HepG2 (cell line): ENCODE results near the gene DGAT2. TPM values are rescaled to one million over a fixed set of nuclear protein-coding genes. Genes with fewer than 3 reads are reported as not detected.

Source experiments
- ARID3A ChIP-seq: IDR thresholded peaks from 2 replicates; pipeline ENCODE4 v1.6.1; 2012; ENCODE audit warnings: low read depth, low read length, improper control_type of control experiment
- GATAD1 ChIP-seq: IDR thresholded peaks from 2 replicates; pipeline ENCODE4 v1.6.1; 2016; ENCODE audit warnings: missing genetic modification reagents, missing compliant biosample characterization
- HNRNPUL1 ChIP-seq: fragments of 200-400 bp; formaldehyde crosslinking; IDR thresholded peaks from 2 replicates; pipeline ENCODE4 v1.6.1; 2017; ENCODE audit warnings: low read depth, mild to moderate bottlenecking, low read length, moderate library complexity
- REL ChIP-seq: sonication (generic); formaldehyde crosslinking; conservative IDR thresholded peaks from 2 replicates; pipeline ENCODE4 v1.8.0; 2022; ENCODE audit warnings: mild to moderate bottlenecking, missing genetic modification reagents, moderate library complexity
- SAFB2 ChIP-seq: sonication (generic); formaldehyde crosslinking; IDR thresholded peaks from 2 replicates; pipeline ENCODE4 v1.5.1; 2020; ENCODE audit warnings: missing genetic modification reagents, low read depth, mild to moderate bottlenecking, borderline replicate concordance
- SOX6 ChIP-seq, 2 experiments: fragments of 450-650 bp in 1 of 2; sonication (generic) in 1 of 2; formaldehyde crosslinking in 1 of 2; IDR thresholded peaks; 2 replicates each; pipeline versions ENCODE4 v1.4.0 to v1.6.1; 2017 to 2020; ENCODE audit warnings: antibody characterized with exemption in 1 of 2, mild to moderate bottlenecking in 1 of 2, missing genetic modification reagents in 1 of 2
- TAF1 ChIP-seq: sonication (generic); formaldehyde crosslinking; IDR thresholded peaks from 2 replicates; pipeline ENCODE4 v1.4.0; 2020; ENCODE audit warnings: missing genetic modification reagents
- ZNF138 ChIP-seq: sonication (generic); formaldehyde crosslinking; IDR thresholded peaks from 2 replicates; pipeline ENCODE4 v1.5.0; 2020; ENCODE audit warnings: mild to moderate bottlenecking, low read depth, missing genetic modification reagents
- ZNF20 ChIP-seq: sonication (generic); formaldehyde crosslinking; IDR thresholded peaks from 2 replicates; pipeline ENCODE4 v1.4.0; 2020; ENCODE audit warnings: mild to moderate bottlenecking, moderate library complexity, missing genetic modification reagents
- ZNF225 ChIP-seq: sonication (generic); formaldehyde crosslinking; IDR thresholded peaks from 2 replicates; pipeline ENCODE4 v1.4.0; 2020; ENCODE audit warnings: mild to moderate bottlenecking, missing genetic modification reagents
- ZNF562 ChIP-seq: sonication (generic); formaldehyde crosslinking; IDR thresholded peaks from 2 replicates; pipeline ENCODE4 v1.8.0; 2022; ENCODE audit warnings: missing genetic modification reagents, borderline replicate concordance
- ZNF607 ChIP-seq: sonication (generic); formaldehyde crosslinking; IDR thresholded peaks from 2 replicates; pipeline ENCODE4 v1.5.1; 2020; ENCODE audit warnings: missing genetic modification reagents, mild to moderate bottlenecking, borderline replicate concordance
- ZNF615 ChIP-seq: sonication (generic); formaldehyde crosslinking; IDR thresholded peaks from 2 replicates; pipeline ENCODE4 v1.5.0; 2020; ENCODE audit warnings: mild to moderate bottlenecking, missing genetic modification reagents, borderline replicate concordance
- polyA plus RNA-seq, 8 experiments: library from polyadenylated mRNA; depleted of rRNA in 3 of 8; stranded (reverse) in 7 of 8; unstranded in 1 of 8; fragments of >200 nt; fragmentation: Illumina TruSeq in 4 of 8; extraction: Trizol in 4 of 8; gene quantifications; 2 replicates each; pipeline versions ENCODE4 v1.2.1 to v1.2.3, GENCODE V29; 2011 to 2016; ENCODE audit warnings: low read depth in 4 of 8, missing spikeins in 1 of 8, mixed read lengths in 1 of 8; ENCODE audit not compliant: insufficient read depth in 1 of 8
- total RNA-seq, 5 experiments: library from RNA; depleted of rRNA; stranded (reverse); fragments of >200 nt; fragmentation: Illumina TruSeq; extraction: Trizol; gene quantifications; 2 replicates each; pipeline ENCODE4 v1.2.3, GENCODE V29; 2016; ENCODE audit warnings: low read depth in 1 of 5
- TF ChIP-seq, protein P1 (sequence below): IDR thresholded peaks from 2 replicates; pipeline ENCODE4 v1.6.1; 2016; ENCODE audit warnings: missing compliant biosample characterization, missing genetic modification reagents, borderline replicate concordance
- TF ChIP-seq, protein P2 (sequence below): sonication (generic); formaldehyde crosslinking; IDR thresholded peaks from one replicate; pipeline ENCODE4 v1.5.1; 2020; ENCODE audit warnings: mild to moderate bottlenecking, missing genetic modification reagents; ENCODE audit errors: not compliant biosample characterization

Gene DGAT2
- total and polyA plus RNA-seq, 2 of the 13 experiments (the other 11 are each of a cell fraction or from before 2014, with no cell fraction given) = 39.0 to 65.6 TPM

DNA sequence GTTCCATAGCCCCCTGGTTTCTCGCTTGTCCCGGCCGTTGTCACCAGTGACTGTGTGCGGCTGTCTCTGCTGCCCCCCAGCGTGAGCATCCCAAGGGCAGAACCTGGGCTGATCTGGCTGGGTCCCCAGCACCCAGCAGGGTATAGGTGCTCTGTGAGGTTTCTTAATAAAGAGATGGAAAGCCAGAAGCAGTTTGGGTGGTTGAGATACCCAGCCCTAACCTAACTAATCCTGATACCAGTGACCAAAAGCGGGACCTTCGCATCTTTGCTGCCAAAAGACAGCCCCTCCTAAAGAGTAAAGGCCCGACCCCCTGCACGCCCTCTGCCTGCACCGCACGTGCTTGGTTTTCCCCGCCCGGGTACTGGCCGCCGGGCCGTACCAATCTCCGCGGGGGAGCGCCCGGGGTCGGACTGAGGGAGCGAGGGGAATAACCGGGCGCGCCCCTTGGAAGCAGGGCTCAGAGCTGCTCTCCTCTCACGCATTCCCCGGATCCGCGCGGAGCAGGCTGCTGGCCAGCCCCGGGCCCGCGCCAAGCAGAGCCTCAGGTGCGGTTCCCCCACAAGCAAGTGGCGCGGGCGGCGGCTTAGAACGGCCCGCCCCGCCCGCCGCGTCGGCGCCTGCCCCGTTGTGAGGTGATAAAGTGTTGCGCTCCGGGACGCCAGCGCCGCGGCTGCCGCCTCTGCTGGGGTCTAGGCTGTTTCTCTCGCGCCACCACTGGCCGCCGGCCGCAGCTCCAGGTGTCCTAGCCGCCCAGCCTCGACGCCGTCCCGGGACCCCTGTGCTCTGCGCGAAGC is at the start of gene DGAT2 (continued):
- TF ChIP-seq REL (CRISPR knock-in tag) (peak; percentile 87), ZNF607 (CRISPR knock-in tag) (peak; percentile 89), ZNF20 (CRISPR knock-in tag) (no peak), ZNF615 (CRISPR knock-in tag) (peak; percentile 83), GATAD1 (peak; percentile 51; the same call in 1 of the 2 replicates), ARID3A (no peak; the same call in 1 of the 2 replicates), ZNF225 (CRISPR knock-in tag) (no peak), SAFB2 (CRISPR knock-in tag) (peak; percentile 31; the same call in 1 of the 2 replicates), HNRNPUL1 (no peak), ZNF138 (CRISPR knock-in tag) (peak; percentile 66; the same call in 1 of the 2 replicates), TAF1 (peak; percentile 77), ZNF562 (CRISPR knock-in tag) (peak; percentile 79; the same call in 1 of the 2 replicates), SOX6 (IDR thresholded peaks at IDR 0.05) (no peak), SOX6 (CRISPR knock-in tag; IDR thresholded peaks at IDR 0.05) (no peak; the same call in 1 of the 2 replicates)
- TF ChIP-seq, protein P1, sequence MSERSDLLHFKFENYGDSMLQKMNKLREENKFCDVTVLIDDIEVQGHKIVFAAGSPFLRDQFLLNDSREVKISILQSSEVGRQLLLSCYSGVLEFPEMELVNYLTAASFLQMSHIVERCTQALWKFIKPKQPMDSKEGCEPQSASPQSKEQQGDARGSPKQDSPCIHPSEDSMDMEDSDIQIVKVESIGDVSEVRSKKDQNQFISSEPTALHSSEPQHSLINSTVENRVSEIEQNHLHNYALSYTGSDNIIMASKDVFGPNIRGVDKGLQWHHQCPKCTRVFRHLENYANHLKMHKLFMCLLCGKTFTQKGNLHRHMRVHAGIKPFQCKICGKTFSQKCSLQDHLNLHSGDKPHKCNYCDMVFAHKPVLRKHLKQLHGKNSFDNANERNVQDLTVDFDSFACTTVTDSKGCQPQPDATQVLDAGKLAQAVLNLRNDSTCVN (CRISPR knock-in tag) = 0 out of 2 replicates have a peak, but pooled peaks have one; percentile 68
- TF ChIP-seq, protein P2, sequence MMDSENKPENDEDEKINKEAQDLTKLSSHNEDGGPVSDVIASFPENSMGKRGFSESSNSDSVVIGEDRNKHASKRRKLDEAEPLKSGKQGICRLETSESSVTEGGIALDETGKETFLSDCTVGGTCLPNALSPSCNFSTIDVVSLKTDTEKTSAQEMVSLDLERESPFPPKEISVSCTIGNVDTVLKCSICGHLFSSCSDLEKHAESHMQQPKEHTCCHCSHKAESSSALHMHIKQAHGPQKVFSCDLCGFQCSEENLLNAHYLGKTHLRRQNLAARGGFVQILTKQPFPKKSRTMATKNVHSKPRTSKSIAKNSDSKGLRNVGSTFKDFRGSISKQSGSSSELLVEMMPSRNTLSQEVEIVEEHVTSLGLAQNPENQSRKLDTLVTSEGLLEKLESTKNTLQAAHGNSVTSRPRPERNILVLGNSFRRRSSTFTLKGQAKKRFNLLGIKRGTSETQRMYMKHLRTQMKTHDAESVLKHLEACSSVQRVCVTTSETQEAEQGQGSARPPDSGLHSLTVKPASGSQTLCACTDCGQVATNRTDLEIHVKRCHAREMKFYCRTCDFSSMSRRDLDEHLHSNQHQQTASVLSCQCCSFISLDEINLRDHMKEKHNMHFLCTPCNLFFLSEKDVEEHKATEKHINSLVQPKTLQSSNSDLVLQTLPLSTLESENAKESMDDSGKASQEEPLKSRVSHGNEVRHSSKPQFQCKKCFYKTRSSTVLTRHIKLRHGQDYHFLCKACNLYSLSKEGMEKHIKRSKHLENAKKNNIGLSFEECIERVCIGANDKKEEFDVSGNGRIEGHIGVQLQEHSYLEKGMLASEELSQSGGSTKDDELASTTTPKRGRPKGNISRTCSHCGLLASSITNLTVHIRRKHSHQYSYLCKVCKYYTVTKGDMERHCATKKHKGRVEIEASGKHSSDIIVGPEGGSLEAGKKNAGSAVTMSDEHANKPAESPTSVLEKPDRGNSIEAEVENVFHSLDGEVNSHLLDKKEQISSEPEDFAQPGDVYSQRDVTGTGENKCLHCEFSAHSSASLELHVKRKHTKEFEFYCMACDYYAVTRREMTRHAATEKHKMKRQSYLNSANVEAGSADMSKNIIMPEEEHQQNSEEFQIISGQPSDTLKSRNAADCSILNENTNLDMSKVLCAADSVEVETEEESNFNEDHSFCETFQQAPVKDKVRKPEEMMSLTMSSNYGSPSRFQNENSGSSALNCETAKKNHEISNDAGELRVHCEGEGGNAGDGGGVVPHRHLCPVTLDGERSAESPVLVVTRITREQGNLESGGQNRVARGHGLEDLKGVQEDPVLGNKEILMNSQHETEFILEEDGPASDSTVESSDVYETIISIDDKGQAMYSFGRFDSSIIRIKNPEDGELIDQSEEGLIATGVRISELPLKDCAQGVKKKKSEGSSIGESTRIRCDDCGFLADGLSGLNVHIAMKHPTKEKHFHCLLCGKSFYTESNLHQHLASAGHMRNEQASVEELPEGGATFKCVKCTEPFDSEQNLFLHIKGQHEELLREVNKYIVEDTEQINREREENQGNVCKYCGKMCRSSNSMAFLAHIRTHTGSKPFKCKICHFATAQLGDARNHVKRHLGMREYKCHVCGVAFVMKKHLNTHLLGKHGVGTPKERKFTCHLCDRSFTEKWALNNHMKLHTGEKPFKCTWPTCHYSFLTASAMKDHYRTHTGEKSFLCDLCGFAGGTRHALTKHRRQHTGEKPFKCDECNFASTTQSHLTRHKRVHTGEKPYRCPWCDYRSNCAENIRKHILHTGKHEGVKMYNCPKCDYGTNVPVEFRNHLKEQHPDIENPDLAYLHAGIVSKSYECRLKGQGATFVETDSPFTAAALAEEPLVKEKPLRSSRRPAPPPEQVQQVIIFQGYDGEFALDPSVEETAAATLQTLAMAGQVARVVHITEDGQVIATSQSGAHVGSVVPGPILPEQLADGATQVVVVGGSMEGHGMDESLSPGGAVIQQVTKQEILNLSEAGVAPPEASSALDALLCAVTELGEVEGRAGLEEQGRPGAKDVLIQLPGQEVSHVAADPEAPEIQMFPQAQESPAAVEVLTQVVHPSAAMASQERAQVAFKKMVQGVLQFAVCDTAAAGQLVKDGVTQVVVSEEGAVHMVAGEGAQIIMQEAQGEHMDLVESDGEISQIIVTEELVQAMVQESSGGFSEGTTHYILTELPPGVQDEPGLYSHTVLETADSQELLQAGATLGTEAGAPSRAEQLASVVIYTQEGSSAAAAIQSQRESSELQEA = no peak
